Stimulated activated CD8-positive, alpha-beta memory T cell treated with anti-CD3 and anti-CD28 coated beads, Interleukin-7, amount 100 ng/mL, for 48 hours (primary cell): ENCODE results near the gene CALCOCO1.

ENCODE experiments used
- DNase-seq, 2 donors: peaks; one replicate each; pipeline ENCODE4 v3.0.0-alpha.2; 2020; ENCODE audit warnings: low read depth in 1 of 2; ENCODE audit errors: extremely low read depth in 1 of 2

CALCOCO1 gene

DNA sequence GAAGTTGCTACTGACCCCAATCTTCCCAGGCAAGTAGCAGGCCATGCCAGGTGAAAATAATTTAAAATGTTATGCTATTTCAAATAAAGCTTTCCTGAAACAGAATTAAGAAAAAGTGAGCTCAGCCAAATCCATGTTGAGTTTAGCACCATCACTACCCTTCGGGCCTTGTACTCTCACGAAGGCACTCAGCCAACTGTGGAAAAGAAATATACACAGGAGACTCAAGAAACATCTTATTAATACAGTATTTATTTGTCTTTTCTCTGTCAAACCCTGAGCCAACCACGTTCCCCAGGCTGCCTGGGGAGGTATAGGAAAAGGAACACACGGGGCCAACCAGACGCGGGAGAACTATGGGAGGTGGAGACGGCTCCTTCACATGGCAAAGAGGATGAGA is 62.3 kb downstream of the CALCOCO1 start:
- DNase-seq = no peak

DNA sequence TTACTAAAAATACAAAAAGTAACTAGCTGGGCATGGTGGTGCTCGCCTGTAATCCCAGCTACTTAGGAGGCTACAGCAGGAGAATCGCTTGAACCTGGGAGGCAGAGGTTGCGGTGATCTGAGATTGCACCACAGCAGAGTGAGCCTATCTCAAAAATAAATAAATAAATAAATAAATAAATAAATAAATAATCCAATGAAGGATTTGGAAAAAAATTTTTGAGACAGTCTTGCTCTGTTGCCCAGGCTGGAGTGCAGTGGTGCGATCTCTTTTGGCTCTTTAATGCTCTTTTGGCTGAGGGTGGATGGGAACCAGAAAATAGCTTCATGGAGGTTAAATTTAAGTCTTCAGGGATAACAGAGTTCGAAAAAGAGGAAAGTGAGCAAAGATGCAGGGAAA is 63.1 kb downstream of the CALCOCO1 start:
- DNase-seq = no peak

DNA sequence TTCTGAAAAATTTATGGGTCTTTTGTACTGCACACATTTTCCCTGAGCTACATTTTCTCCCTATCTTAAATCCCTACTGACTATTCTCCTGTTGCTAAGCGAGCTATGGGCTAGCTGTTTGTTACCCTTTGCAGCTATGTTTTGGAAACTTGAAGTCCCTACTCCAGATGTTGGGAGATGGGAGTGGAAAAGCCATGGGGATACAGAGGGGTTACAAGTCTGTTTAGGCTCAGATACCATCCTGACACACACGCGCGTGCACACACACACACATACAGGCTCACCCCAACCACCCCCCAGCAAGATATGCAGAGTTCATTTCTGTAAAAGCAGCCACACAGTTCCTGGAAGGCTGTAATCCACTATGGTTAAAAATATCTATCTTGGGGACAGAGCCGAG is 67.2 kb downstream of the CALCOCO1 start:
- DNase-seq = no peak

DNA sequence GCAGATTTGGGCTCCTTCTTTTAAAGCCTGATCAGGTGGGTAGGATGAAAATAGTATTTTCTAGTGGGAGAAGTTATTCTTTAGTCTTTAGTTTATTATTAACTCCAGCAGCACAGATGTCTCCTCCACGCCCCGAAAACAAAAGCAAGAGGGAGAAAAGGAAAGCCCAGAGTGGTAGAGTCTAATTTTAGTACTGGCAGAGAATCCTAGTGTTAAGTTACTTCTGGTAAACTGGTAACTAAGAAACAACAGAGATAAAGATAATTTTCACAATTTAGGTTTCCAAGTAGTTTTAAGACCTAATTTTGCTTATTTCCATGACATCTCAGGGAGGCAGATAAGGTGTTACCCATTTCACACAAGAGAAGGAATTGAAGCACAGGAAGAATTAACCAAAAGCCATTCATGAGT is 67.7 kb downstream of the CALCOCO1 start:
- no peak for DNase-seq

DNA sequence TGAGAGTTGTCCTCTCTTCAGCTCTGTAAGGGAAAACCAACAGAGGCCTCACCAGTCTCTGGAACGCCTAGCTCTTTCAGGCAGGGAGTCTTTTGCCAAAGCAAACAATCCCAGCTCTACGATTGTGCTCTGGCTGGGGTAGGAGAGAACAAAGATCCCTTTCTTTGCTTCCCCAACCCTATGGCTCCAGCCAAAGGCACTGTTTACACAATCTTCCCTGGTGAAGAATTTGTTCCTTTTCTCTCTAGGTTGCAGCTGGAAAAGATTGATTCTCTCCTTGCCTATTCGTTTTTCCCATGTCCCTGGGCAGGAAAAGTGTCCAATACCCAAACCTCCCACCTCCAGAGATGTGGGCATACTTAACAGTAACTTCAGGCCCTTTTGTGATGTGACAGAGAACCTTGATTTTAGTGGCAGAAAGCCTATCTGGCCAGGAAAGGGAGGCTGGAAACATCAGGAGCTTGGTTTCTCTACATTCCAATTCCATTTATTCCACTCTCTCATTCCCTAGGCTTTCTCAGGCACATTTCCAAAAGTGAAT is 68.2 kb downstream of the CALCOCO1 start:
- DNase-seq = no peak
